ENCODE results near the gene COL6A2.

DNA sequence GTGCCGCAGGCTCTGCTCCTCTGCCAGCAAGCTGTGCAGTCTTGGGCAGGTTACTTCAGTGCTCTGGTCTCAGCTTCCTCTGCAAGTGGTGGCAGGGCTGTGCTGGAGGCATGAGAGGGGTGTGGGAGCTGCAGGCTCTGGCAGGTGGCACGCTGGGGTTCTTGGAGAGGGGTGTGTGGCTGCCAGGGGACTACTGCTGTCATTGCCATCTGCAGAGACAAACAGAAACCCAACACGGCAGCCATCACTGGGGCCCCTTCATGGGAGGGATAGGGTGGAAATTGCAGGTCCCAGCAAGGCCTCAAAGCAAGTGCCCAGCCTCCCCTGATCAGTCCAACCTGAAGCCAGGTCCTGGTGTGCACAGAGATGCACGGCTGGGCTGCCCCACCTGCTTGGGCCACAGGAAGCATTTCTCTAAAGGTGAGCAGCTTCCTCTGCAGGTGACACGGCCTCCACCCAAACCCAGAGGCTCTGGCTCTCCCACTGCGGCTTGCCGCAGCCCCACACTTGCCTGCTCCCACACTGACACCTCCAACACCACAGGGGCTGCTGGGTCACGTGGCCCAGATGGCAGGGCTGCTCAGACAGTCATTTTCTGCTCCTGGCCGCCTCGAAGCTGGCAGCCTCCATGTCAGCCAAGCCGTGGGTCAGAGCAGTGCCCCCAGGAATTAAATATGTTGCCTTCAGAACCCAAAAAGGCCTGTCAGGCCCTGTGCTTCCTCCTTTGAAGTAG lies 4.1 kb upstream of the COL6A2 start:
- TF ChIP-seq, protein P1, sequence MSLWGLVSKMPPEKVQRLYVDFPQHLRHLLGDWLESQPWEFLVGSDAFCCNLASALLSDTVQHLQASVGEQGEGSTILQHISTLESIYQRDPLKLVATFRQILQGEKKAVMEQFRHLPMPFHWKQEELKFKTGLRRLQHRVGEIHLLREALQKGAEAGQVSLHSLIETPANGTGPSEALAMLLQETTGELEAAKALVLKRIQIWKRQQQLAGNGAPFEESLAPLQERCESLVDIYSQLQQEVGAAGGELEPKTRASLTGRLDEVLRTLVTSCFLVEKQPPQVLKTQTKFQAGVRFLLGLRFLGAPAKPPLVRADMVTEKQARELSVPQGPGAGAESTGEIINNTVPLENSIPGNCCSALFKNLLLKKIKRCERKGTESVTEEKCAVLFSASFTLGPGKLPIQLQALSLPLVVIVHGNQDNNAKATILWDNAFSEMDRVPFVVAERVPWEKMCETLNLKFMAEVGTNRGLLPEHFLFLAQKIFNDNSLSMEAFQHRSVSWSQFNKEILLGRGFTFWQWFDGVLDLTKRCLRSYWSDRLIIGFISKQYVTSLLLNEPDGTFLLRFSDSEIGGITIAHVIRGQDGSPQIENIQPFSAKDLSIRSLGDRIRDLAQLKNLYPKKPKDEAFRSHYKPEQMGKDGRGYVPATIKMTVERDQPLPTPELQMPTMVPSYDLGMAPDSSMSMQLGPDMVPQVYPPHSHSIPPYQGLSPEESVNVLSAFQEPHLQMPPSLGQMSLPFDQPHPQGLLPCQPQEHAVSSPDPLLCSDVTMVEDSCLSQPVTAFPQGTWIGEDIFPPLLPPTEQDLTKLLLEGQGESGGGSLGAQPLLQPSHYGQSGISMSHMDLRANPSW (CRISPR knock-in tag; conservative IDR thresholded peaks at IDR 0.05; ENCODE audit: low read depth) = no peak
- TF ChIP-seq, protein P2, sequence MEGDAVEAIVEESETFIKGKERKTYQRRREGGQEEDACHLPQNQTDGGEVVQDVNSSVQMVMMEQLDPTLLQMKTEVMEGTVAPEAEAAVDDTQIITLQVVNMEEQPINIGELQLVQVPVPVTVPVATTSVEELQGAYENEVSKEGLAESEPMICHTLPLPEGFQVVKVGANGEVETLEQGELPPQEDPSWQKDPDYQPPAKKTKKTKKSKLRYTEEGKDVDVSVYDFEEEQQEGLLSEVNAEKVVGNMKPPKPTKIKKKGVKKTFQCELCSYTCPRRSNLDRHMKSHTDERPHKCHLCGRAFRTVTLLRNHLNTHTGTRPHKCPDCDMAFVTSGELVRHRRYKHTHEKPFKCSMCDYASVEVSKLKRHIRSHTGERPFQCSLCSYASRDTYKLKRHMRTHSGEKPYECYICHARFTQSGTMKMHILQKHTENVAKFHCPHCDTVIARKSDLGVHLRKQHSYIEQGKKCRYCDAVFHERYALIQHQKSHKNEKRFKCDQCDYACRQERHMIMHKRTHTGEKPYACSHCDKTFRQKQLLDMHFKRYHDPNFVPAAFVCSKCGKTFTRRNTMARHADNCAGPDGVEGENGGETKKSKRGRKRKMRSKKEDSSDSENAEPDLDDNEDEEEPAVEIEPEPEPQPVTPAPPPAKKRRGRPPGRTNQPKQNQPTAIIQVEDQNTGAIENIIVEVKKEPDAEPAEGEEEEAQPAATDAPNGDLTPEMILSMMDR (IDR thresholded peaks at IDR 0.05) = no peak
- TF ChIP-seq SMAD4 (CRISPR knock-in tag; IDR thresholded peaks at IDR 0.05) (no peak), NFE2L1 (CRISPR knock-in tag; IDR thresholded peaks at IDR 0.05) (no peak), GRHL2 (CRISPR knock-in tag; IDR thresholded peaks at IDR 0.05; ENCODE audit: insufficient replicate concordance, severe bottlenecking) (no peak), CREM (CRISPR knock-in tag; IDR thresholded peaks at IDR 0.05) (no peak), ETV6 (CRISPR knock-in tag; IDR thresholded peaks at IDR 0.05) (no peak), ZNF232 (CRISPR knock-in tag; IDR thresholded peaks at IDR 0.05) (no peak), FOXK1 (CRISPR knock-in tag; IDR thresholded peaks at IDR 0.05) (no peak), ZNF423 (CRISPR knock-in tag; IDR thresholded peaks at IDR 0.05) (no peak)
- TF ChIP-seq, protein P3, sequence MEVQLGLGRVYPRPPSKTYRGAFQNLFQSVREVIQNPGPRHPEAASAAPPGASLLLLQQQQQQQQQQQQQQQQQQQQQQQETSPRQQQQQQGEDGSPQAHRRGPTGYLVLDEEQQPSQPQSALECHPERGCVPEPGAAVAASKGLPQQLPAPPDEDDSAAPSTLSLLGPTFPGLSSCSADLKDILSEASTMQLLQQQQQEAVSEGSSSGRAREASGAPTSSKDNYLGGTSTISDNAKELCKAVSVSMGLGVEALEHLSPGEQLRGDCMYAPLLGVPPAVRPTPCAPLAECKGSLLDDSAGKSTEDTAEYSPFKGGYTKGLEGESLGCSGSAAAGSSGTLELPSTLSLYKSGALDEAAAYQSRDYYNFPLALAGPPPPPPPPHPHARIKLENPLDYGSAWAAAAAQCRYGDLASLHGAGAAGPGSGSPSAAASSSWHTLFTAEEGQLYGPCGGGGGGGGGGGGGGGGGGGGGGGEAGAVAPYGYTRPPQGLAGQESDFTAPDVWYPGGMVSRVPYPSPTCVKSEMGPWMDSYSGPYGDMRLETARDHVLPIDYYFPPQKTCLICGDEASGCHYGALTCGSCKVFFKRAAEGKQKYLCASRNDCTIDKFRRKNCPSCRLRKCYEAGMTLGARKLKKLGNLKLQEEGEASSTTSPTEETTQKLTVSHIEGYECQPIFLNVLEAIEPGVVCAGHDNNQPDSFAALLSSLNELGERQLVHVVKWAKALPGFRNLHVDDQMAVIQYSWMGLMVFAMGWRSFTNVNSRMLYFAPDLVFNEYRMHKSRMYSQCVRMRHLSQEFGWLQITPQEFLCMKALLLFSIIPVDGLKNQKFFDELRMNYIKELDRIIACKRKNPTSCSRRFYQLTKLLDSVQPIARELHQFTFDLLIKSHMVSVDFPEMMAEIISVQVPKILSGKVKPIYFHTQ (CRISPR knock-in tag; IDR thresholded peaks at IDR 0.05) = no peak
- TF ChIP-seq, protein P4, sequence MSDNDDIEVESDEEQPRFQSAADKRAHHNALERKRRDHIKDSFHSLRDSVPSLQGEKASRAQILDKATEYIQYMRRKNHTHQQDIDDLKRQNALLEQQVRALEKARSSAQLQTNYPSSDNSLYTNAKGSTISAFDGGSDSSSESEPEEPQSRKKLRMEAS (CRISPR knock-in tag; IDR thresholded peaks at IDR 0.05) = no peak
- TF ChIP-seq, protein P5, sequence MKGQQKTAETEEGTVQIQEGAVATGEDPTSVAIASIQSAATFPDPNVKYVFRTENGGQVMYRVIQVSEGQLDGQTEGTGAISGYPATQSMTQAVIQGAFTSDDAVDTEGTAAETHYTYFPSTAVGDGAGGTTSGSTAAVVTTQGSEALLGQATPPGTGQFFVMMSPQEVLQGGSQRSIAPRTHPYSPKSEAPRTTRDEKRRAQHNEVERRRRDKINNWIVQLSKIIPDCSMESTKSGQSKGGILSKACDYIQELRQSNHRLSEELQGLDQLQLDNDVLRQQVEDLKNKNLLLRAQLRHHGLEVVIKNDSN (CRISPR knock-in tag; IDR thresholded peaks at IDR 0.05) = no peak
- TF ChIP-seq, protein P6, sequence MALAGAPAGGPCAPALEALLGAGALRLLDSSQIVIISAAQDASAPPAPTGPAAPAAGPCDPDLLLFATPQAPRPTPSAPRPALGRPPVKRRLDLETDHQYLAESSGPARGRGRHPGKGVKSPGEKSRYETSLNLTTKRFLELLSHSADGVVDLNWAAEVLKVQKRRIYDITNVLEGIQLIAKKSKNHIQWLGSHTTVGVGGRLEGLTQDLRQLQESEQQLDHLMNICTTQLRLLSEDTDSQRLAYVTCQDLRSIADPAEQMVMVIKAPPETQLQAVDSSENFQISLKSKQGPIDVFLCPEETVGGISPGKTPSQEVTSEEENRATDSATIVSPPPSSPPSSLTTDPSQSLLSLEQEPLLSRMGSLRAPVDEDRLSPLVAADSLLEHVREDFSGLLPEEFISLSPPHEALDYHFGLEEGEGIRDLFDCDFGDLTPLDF (CRISPR knock-in tag; IDR thresholded peaks at IDR 0.05) = no peak
